C4-2B (cell line): ENCODE measurements around the gene PSMD12.

Experiments used
- ZFX ChIP-seq: fragments of 450-650 bp; IDR thresholded peaks from 2 replicates; pipeline ENCODE4 v1.6.1; 2017
- TF ChIP-seq, protein P1 (sequence below): fragments of 450-650 bp; conservative IDR thresholded peaks from 2 replicates; pipeline ENCODE4 v1.5.1; 2017; ENCODE audit warnings: mild to moderate bottlenecking

DNA sequence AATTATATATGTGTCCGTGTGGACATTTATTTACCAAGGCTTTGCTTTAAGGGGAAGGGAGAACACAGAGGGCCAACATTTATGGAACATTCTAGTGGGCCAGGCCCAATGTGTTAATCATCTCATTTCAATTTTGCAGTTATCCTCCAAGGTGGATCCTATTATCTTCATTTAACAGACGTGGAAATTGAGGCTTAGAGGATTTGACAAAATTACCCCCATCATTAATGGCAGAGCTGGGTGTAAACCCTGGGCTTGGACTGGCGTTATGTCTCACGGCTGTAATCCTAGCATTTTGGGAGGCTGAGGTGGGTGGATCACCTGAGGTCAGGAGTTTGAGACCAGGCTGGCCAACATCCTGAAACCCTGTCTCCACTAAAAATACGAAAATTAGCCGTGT lies 37.1 kb upstream of the PSMD12 start:
- TF ChIP-seq, protein P1, sequence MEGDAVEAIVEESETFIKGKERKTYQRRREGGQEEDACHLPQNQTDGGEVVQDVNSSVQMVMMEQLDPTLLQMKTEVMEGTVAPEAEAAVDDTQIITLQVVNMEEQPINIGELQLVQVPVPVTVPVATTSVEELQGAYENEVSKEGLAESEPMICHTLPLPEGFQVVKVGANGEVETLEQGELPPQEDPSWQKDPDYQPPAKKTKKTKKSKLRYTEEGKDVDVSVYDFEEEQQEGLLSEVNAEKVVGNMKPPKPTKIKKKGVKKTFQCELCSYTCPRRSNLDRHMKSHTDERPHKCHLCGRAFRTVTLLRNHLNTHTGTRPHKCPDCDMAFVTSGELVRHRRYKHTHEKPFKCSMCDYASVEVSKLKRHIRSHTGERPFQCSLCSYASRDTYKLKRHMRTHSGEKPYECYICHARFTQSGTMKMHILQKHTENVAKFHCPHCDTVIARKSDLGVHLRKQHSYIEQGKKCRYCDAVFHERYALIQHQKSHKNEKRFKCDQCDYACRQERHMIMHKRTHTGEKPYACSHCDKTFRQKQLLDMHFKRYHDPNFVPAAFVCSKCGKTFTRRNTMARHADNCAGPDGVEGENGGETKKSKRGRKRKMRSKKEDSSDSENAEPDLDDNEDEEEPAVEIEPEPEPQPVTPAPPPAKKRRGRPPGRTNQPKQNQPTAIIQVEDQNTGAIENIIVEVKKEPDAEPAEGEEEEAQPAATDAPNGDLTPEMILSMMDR: no peak
- no peak for TF ChIP-seq ZFX
